Stimulated activated CD8-positive, alpha-beta memory T cell treated with anti-CD3 and anti-CD28 coated beads, Interleukin-4, amount 100 ng/mL, for 24 hours (primary cell): ENCODE measurements around the gene SUB1.
"Not testable (repeated sequence)": the region's sequence is repeated elsewhere in the genome, so short reads cannot be mapped to it uniquely, and the experiment has no call there.

Experiments used
- DNase-seq: peaks from one replicate; pipeline ENCODE4 v3.0.0-alpha.2; 2020; ENCODE audit warnings: low read depth

The SUB1 gene

GRCh38 chr5:32585446-32586275 lies at the start of gene SUB1:
Gene SUB1, plus strand, starts transcription at chr5:32585557. Its CDS starts 2,956 bp downstream, at chr5:32588513.
- peak; percentile 93 for DNase-seq

GRCh38 chr5:32536246-32536645 lies 49.1 kb upstream of the SUB1 start:
- no peak for DNase-seq

- DNase-seq = not testable (repeated sequence)
These were observed 47.8 kb upstream of the SUB1 start for GRCh38 chr5:32537437-32538029.

GRCh38 chr5:32538031-32538547 lies 47.3 kb upstream of the SUB1 start:
- no peak for DNase-seq

GRCh38 chr5:32539981-32540845 lies 45.1 kb upstream of the SUB1 start:
- DNase-seq = no peak

GRCh38 chr5:32541241-32541640 lies 44.1 kb upstream of the SUB1 start:
- no peak for DNase-seq

GRCh38 chr5:32542216-32543059 lies 42.9 kb upstream of the SUB1 start:
- no peak for DNase-seq

GRCh38 chr5:32543291-32543690 lies 42.1 kb upstream of the SUB1 start:
- DNase-seq = no peak

- DNase-seq = no peak
These were observed 40.1 kb upstream of the SUB1 start for GRCh38 chr5:32545102-32545800.

GRCh38 chr5:32551194-32551593 lies 34.2 kb upstream of the SUB1 start:
- DNase-seq = no peak

- no peak for DNase-seq
These were observed 33.5 kb upstream of the SUB1 start for GRCh38 chr5:32551865-32552264.

GRCh38 chr5:32552491-32552890 lies 32.9 kb upstream of the SUB1 start:
- not testable (repeated sequence) for DNase-seq

GRCh38 chr5:32552936-32553335 lies 32.4 kb upstream of the SUB1 start:
- DNase-seq = no peak

GRCh38 chr5:32554181-32554780 lies 31.1 kb upstream of the SUB1 start:
- DNase-seq = not testable (repeated sequence)

GRCh38 chr5:32556543-32556942 lies 28.8 kb upstream of the SUB1 start:
- not testable (repeated sequence) for DNase-seq

GRCh38 chr5:32559411-32559810 lies 25.9 kb upstream of the SUB1 start:
- DNase-seq = no peak

GRCh38 chr5:32559921-32560320 lies 25.4 kb upstream of the SUB1 start:
- DNase-seq = no peak

GRCh38 chr5:32562056-32562455 lies 23.3 kb upstream of the SUB1 start:
- DNase-seq = no peak

GRCh38 chr5:32562843-32563242 lies 22.5 kb upstream of the SUB1 start:
- DNase-seq = no peak

GRCh38 chr5:32563614-32564013 lies 21.7 kb upstream of the SUB1 start:
- no peak for DNase-seq
